ENCODE data around the gene NRXN3. TPM values are rescaled to one million over a fixed set of nuclear protein-coding genes. Genes with fewer than 3 reads are reported as not detected.

Gene NRXN3
- polyA plus RNA-seq, 1 donor (not counting 4 experiments of a cell fraction or from before 2014, with no cell fraction given) = 0.89 TPM

DNA sequence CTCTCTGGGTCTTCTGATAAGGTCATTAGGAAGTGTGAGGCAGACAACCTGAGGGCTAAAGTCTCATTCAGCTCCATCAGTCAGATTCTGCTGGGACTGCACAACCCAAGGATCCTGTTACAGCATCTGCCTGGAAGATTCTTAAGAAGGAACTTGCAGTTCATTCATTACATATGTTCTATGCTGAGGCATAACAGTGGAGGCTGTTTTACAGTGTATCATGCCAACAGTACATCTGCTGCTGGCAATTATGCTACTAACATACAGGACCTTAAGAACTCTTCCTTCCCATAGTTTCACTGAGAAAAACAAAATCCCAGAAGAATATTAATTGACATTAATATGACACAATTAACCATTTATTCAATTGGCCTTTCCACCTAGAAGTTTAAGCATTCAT, 1072.5 kb downstream of the NRXN3 start:
- no peaks in the 10 kb centered on the region for H3K27me3 ChIP-seq (ENCODE audit: control insufficient read depth, extremely low read depth, insufficient read depth, low read length)
- no peaks in the 10 kb centered on the region for H3K79me2 ChIP-seq (ENCODE audit: control insufficient read depth, insufficient read depth, low read length)
- no peak for FAIRE-seq
- dilution Hi-C loops (cut with MboI; ENCODE audit: extremely low pct_ligation_motif_present, low sequenced_read_pairs) = no loop called here
- no peaks in the 10 kb centered on the region for H3K9me3 ChIP-seq (ENCODE audit: control insufficient read depth, low read depth, low read length)
- H3K4me3 ChIP-seq (ENCODE audit: control insufficient read depth in 2 of 3, extremely low read depth in 1 of 3, insufficient read depth in 2 of 3, low read depth in 1 of 3, low read length in 3 of 3) = no peak overlapping the region
- H2AFZ ChIP-seq (ENCODE audit: control insufficient read depth, low read length) = no peak overlapping the region
- TF ChIP-seq, protein P1, sequence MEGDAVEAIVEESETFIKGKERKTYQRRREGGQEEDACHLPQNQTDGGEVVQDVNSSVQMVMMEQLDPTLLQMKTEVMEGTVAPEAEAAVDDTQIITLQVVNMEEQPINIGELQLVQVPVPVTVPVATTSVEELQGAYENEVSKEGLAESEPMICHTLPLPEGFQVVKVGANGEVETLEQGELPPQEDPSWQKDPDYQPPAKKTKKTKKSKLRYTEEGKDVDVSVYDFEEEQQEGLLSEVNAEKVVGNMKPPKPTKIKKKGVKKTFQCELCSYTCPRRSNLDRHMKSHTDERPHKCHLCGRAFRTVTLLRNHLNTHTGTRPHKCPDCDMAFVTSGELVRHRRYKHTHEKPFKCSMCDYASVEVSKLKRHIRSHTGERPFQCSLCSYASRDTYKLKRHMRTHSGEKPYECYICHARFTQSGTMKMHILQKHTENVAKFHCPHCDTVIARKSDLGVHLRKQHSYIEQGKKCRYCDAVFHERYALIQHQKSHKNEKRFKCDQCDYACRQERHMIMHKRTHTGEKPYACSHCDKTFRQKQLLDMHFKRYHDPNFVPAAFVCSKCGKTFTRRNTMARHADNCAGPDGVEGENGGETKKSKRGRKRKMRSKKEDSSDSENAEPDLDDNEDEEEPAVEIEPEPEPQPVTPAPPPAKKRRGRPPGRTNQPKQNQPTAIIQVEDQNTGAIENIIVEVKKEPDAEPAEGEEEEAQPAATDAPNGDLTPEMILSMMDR (optimal IDR thresholded peaks at IDR 0.05 in 1 of 3, IDR thresholded peaks at IDR 0.05 in 1 of 3, conservative IDR thresholded peaks at IDR 0.05 in 1 of 3; ENCODE audit: extremely low read depth in 1 of 3, insufficient read depth in 2 of 3, low read length in 3 of 3) = no peak
- TF ChIP-seq EZH2 (IDR thresholded peaks at IDR 0.05; ENCODE audit: low read length) = no peak
- no peaks in the 10 kb centered on the region for H3K9me1 ChIP-seq (ENCODE audit: control insufficient read depth, extremely low read depth, insufficient read depth, low read length)
- no peak for DNase-seq (ENCODE audit: low read depth, low spot score)
- no peak overlapping the region for H3K9ac ChIP-seq (ENCODE audit: control insufficient read depth, extremely low read depth, insufficient read depth, low read length)
- H3K36me3 ChIP-seq (ENCODE audit: control insufficient read depth in 2 of 2, extremely low read depth in 1 of 2, insufficient read depth in 2 of 2, low read length in 2 of 2) = no peaks in the 10 kb centered on the region
- no peak overlapping the region for H3K4me2 ChIP-seq (ENCODE audit: control insufficient read depth, extremely low read depth, insufficient read depth, low read depth, low read length)
- H3K27ac ChIP-seq (ENCODE audit: control insufficient read depth, insufficient read depth, low read length) = no peak overlapping the region
- H3K4me1 ChIP-seq (ENCODE audit: control insufficient read depth, extremely low read depth, insufficient read depth, low read length) = no peaks in the 10 kb centered on the region
- no peaks in the 10 kb centered on the region for H4K20me1 ChIP-seq (ENCODE audit: control insufficient read depth, extremely low read depth, insufficient read depth, low read length)

DNA sequence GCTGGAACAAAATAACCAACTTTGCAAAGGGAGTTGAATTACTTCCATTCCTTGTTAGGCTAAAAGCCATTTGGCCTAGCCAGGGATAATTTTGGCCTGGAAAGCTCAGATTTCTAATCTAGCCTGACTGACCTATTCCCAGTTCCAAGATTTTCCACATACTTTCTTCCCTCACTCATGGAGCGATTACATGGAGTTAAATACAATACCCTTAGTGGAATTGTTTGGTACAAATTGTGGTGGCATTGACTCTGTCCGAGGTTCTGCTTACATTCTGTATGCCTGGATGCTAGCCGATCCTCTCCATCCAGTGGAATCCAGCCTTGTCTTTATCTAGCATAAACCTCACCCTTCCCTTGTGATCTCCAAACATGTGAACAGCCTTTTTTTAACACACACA, 1076.0 kb downstream of the NRXN3 start:
- Histone ChIP-seq H4K20me1 (ENCODE audit: control insufficient read depth, extremely low read depth, insufficient read depth, low read length) (no peaks in the 10 kb centered on the region), H3K79me2 (ENCODE audit: control insufficient read depth, insufficient read depth, low read length) (no peaks in the 10 kb centered on the region), H3K4me3 (ENCODE audit: control insufficient read depth in 2 of 3, extremely low read depth in 1 of 3, insufficient read depth in 2 of 3, low read depth in 1 of 3, low read length in 3 of 3) (no peak overlapping the region), H3K36me3 (ENCODE audit: control insufficient read depth in 2 of 2, extremely low read depth in 1 of 2, insufficient read depth in 2 of 2, low read length in 2 of 2) (no peaks in the 10 kb centered on the region), H3K9ac (ENCODE audit: control insufficient read depth, extremely low read depth, insufficient read depth, low read length) (no peak overlapping the region), H3K4me1 (ENCODE audit: control insufficient read depth, extremely low read depth, insufficient read depth, low read length) (no peaks in the 10 kb centered on the region), H2AFZ (ENCODE audit: control insufficient read depth, low read length) (no peak overlapping the region), H3K9me3 (ENCODE audit: control insufficient read depth, low read depth, low read length) (no peaks in the 10 kb centered on the region), H3K27me3 (ENCODE audit: control insufficient read depth, extremely low read depth, insufficient read depth, low read length) (no peaks in the 10 kb centered on the region), H3K9me1 (ENCODE audit: control insufficient read depth, extremely low read depth, insufficient read depth, low read length) (no peaks in the 10 kb centered on the region), H3K4me2 (ENCODE audit: control insufficient read depth, extremely low read depth, insufficient read depth, low read depth, low read length) (no peak overlapping the region), H3K27ac (ENCODE audit: control insufficient read depth, insufficient read depth, low read length) (no peak overlapping the region)
- no peak for FAIRE-seq
- TF ChIP-seq, protein P1 (optimal IDR thresholded peaks at IDR 0.05 in 1 of 3, IDR thresholded peaks at IDR 0.05 in 1 of 3, conservative IDR thresholded peaks at IDR 0.05 in 1 of 3; ENCODE audit: extremely low read depth in 1 of 3, insufficient read depth in 2 of 3, low read length in 3 of 3) = no peak
- TF ChIP-seq EZH2 (IDR thresholded peaks at IDR 0.05; ENCODE audit: low read length) = no peak
- no peak for DNase-seq (ENCODE audit: low read depth, low spot score)
- dilution Hi-C loops (cut with MboI; ENCODE audit: extremely low pct_ligation_motif_present, low sequenced_read_pairs) = no loop called here
